Bronchial epithelial cell (primary cell): ENCODE results near the gene RIN2. TPM values are rescaled to one million over a fixed set of nuclear protein-coding genes. Genes with fewer than 3 reads are reported as not detected.

Experiments used
- DNase-seq: peaks from one replicate; pipeline ENCODE4 v3.0.0-alpha.2; 2010; ENCODE audit warnings: low read depth
- FAIRE-seq: peaks from 2 replicates; lab custom pipeline; 2011; peaks lifted over from hg19 to GRCh38; lab: Jason Lieb, UNC
- H3K27me3 ChIP-seq: 2 replicates; pipeline ENCODE4 v1.5.1; 2011; ENCODE audit warnings: low read length; ENCODE audit not compliant: control insufficient read depth, insufficient read depth
- H3K36me3 ChIP-seq: 2 replicates; pipeline ENCODE4 v1.5.1; 2011; ENCODE audit warnings: low read length; ENCODE audit not compliant: control insufficient read depth, insufficient read depth
- H3K4me3 ChIP-seq: 2 replicates; pipeline ENCODE4 v1.5.1; 2011; ENCODE audit warnings: mild to moderate bottlenecking, low read depth, low read length, control low read depth
- CTCF ChIP-seq: IDR thresholded peaks from 2 replicates; pipeline ENCODE4 v1.5.1; 2011; ENCODE audit warnings: mild to moderate bottlenecking, moderate library complexity, low read length, control low read depth, inconsistent platforms; ENCODE audit not compliant: insufficient read depth, severe bottlenecking
- total RNA-seq: library from RNA; depleted of rRNA; stranded (reverse); fragments of >200 nt; gene quantifications from 2 replicates; pipeline ENCODE4 v1.2.1, GENCODE V29; 2014

Gene RIN2
- total RNA-seq, 1 donor from 2014 or later, result 41.1 TPM

DNA sequence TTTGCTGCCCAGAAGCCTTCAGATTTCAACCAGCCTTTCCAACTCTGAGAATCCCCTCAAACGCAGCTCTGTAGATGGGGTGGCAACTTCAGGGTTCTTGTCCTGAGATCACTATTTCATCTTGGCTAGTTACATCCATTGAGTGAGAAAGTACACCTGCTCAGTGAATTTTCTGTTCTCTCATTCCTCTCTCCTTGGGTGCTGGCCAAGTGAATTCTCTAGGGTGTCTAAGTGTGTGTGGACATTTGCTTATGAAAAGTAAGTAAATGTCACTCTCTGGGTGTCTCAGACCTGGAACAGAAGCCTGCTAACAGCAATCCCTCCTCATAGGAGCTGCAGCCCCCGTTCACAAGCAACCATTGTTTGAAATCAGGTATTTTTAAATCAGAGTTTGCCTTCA lies 3.8 kb downstream of the RIN2 start:
- Histone ChIP-seq H3K4me3 (no peak overlapping the region), H3K36me3 (no peaks in the 10 kb centered on the region), H3K27me3 (no peaks in the 10 kb centered on the region)
- FAIRE-seq (no peak), DNase-seq (no peak)
- no peak for TF ChIP-seq CTCF

GRCh38 chr20:19764207-19764606 lies 6.1 kb downstream of the RIN2 start:
- H3K27me3 ChIP-seq, result no peaks in the 10 kb centered on the region
- H3K36me3 ChIP-seq, result no peaks in the 10 kb centered on the region
- no peak for TF ChIP-seq CTCF
- no peak overlapping the region for H3K4me3 ChIP-seq
- FAIRE-seq (no peak), DNase-seq (no peak)

GRCh38 chr20:19765266-19765665 lies 7.2 kb downstream of the RIN2 start:
- FAIRE-seq (no peak), DNase-seq (no peak)
- Histone ChIP-seq H3K4me3 (no peak overlapping the region), H3K27me3 (no peaks in the 10 kb centered on the region), H3K36me3 (no peaks in the 10 kb centered on the region)
- no peak for TF ChIP-seq CTCF

DNA sequence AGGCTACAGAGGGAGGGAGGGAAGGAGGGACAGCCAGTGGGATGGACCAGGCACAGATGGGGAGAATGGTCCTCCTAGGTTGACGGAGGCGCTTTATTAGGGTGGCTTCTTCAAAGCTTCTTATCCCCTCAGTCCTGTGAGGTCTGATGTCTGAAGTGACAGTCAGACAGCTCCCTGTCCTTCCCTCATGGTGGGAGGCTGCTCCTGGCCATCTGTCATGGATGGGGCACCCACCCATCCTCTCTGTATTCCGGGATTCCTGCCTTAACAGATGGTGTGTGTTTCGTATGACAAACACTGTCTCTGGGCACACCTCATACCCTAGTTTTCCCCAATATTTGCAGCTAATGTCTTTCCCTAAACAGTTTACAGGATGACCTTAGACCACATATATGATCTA lies 7.9 kb downstream of the RIN2 start:
- DNase-seq (no peak), FAIRE-seq (no peak)
- H3K36me3 ChIP-seq, result no peaks in the 10 kb centered on the region
- TF ChIP-seq CTCF, result no peak
- H3K4me3 ChIP-seq, result no peak overlapping the region
- H3K27me3 ChIP-seq, result no peaks in the 10 kb centered on the region

DNA sequence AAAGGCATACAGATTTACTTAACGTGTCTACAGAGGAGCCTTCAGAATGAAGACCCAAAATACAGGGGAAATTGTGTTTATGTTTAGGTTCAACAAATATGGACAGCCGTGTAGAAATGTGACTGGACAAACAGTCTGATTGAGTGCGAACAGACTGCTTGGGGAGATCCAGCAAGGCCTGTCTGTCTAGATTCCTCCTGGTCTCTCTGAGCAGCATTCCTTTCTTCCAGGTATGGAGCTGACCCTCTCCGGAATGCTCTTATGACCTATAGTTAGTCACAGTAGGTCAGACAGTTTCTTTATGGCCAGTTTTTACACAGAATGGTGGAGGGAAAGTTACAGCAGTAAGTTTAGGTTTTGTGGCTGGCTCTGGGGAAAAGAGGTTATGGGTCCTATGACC lies 9.0 kb downstream of the RIN2 start:
- TF ChIP-seq CTCF, result no peak
- Histone ChIP-seq H3K4me3 (no peak overlapping the region), H3K27me3 (no peaks in the 10 kb centered on the region), H3K36me3 (no peaks in the 10 kb centered on the region)
- peak; percentile 64 for DNase-seq
- no peak for FAIRE-seq

GRCh38 chr20:19768325-19768842 lies 10.3 kb downstream of the RIN2 start:
- Histone ChIP-seq H3K27me3 (no peaks in the 10 kb centered on the region), H3K36me3 (no peaks in the 10 kb centered on the region), H3K4me3 (no peak overlapping the region)
- FAIRE-seq (no peak), DNase-seq (no peak)
- TF ChIP-seq CTCF, result no peak
